NCI-H146 treated with DMSO at 0.1 percent for 48 hours (cell line): ENCODE data around the gene TIMM22.
"Not testable (repeated sequence)": the region's sequence is repeated elsewhere in the genome, so short reads cannot be mapped to it uniquely, and the experiment has no call there.

Experiments
- DNase-seq: peaks from one replicate; lab custom pipeline; 2025; ENCODE audit not compliant: unreplicated experiment; lab: John Stamatoyannopoulos, UW

The TIMM22 gene

DNA sequence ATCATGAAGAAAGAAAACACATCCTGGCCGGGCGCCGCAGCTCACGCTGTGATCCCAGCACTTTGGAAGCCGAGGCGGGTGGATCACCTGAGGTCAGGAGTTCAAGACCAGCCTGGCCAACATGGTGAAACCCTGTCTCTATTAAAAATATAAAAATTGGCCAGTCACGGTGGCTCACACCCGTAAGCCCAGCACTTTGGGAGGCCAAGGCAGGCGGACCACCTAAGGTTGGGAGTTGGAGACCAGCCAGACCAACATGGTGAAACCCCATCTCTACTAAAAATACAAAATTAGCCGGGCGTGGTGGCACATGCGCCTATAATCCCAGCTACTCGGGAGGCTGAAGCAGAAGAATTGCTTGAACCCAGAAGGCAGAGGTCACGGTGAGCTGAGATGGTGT lies 25.1 kb upstream of the TIMM22 start:
- DNase-seq, result not testable (repeated sequence)

DNA sequence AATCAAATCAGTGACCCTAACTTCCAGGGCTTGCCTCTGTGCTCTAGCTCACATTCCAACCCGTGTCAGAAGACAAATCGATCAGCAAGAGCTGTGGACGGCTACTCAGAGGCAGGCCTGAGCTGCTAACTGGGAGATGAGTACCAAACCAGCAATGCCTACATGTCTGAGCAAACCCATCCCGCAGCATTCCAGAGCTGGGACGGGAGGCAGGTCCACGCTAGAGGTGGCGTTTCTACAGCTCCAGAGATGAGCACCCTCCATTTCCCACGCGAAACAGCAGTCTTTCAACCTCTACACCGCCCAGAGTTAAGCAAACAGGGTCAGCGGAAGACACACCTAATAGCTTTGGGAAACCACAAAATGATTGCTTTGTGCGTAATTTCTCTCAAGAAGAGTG lies 23.9 kb upstream of the TIMM22 start:
- no peak for DNase-seq

DNA sequence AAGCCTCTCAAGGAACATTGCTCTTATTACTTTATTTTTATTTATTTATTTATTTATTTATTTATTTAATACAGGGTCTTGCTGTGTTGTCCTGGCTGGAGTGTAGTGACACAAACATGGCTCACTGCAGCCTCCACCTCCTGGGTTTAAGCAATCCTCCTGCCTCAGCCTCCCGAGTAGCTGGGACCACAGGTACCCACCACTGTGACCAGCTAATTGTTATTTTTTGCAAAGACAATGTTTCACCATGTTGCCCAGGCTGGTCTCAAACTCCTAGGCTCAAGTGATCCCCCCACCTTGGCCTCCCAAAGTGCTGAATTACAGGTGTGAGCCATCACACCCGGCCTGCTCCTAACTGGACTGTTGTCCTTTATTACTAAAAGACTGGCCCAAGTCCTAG lies 22.2 kb upstream of the TIMM22 start:
- not testable (repeated sequence) for DNase-seq

DNA sequence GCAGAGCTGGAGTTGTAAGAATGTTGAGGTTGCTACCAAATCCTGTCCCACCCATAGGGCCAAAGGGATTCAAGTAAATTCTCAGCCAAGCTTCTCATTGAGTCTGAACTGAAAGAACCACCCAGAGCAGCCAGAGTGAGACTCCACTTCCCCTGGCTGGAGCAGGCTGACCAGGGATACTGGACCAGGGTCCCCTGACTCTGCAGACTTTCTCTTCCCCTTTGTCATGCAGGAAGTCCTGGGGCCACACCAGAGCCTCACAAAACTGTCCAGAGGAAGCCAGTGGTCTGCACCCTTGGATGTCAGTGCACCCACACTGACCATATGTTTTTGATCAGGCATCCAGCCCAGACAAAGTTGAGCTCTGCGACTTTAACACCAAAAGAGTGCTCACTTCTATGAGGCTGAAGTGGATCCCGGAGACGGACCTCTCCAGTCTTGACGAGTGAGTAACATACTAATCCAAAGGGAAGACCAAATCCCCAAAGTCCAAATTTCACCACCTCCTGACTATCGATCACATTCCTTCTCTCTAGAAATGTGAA lies 21.5 kb upstream of the TIMM22 start:
- DNase-seq, result no peak

DNA sequence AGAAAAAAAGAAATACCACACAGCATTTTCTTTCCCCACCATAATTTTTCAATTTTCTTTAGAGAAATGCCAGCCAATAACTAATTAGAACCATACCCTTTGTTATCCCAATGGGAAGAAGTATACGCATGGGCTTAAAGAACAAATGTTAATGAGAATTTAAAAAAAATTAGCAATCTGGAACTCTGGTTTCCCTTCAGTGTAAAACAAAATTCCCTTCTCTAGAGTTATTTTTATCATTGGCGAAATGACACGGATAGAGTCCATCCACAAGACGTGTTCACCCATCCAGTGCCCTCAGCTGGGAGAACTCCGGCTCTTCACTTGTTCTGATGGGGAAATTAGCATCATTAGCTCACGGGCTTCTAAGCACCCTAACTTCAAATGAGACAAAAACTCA lies 20.6 kb upstream of the TIMM22 start:
- no peak for DNase-seq

DNA sequence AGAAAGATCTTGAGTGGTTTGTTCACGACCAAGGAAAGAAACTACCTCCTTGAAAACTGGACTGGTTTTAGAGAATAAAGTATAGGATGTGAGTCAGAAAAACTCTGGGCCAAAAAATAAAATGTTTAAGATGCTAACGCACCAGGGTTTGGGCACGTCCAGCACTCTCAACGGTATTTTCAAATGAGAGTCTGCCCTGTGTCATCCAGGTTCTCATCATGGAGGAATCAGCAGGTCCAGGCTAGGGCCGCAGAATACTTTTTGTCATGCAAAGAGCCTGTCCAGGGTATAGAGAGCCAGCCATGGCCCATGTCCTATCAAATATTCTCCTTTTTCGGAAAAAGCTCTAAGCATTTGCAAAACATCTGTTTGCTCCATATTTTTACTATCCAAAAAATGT lies 19.8 kb upstream of the TIMM22 start:
- no peak for DNase-seq

DNA sequence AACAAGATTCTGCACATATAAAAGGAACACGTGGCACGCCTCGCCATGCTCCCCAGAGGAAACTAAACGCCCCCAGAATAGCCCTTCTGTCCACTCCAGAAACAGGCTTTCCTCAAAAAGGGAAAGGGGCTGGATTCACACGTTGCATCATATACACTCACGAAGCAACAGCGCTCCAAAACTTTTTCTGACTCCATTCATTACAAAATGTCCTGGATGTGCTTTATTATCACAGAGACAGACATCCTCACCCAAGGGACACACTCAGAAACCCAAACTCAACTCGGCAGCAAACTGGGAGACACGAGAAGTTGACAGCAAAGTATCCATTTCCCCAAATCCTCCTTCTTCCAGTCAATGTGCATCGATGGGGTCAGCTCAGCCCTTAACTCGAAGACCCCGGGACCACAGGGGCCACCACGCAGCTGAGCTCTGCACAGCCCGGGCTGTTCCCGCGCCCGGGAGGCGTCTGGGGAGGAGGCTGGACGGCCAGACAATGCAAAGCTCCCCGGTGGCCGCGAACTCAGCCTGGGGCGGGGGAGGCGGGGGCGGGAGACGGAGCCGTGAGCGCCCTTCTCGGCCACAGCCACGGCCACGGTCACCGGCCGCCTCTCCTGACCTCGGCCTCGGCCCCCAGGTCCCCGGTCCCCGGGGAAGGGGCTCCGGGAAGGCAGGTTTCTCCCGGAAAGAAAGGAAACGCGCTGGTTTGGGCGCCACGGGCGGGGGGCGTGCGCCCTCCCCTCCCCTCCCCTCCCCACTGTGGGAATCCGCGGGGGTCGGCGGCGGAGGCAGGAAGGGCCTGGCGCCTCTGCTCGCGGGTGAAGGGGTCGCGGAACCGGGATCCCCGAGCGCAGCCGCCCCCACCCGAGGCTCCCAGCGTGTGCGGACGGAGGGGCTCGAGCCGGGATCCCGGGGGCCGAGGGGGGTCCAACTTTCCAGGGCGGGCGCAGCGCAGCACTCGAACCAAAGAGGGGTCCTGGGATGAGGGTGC lies 18.5 kb upstream of the TIMM22 start:
- DNase-seq, result peak; percentile 8

DNA sequence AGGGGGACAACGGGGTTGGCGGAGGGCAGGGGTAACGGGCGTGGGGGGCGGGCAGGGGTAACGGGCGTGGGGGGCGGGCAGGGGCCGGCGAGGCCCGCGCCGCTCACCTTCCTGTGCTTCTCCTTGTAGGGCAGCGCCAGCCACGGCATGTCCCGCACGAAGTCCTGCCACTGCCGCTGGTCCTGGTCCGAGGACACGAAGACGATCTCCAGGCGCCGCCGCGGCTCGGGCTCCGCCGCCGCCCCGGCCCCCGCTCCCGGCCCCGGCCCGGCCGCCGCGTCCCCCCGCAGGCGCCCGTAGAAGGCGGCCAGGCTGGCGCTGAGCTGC lies 17.8 kb upstream of the TIMM22 start:
- no peak for DNase-seq

DNA sequence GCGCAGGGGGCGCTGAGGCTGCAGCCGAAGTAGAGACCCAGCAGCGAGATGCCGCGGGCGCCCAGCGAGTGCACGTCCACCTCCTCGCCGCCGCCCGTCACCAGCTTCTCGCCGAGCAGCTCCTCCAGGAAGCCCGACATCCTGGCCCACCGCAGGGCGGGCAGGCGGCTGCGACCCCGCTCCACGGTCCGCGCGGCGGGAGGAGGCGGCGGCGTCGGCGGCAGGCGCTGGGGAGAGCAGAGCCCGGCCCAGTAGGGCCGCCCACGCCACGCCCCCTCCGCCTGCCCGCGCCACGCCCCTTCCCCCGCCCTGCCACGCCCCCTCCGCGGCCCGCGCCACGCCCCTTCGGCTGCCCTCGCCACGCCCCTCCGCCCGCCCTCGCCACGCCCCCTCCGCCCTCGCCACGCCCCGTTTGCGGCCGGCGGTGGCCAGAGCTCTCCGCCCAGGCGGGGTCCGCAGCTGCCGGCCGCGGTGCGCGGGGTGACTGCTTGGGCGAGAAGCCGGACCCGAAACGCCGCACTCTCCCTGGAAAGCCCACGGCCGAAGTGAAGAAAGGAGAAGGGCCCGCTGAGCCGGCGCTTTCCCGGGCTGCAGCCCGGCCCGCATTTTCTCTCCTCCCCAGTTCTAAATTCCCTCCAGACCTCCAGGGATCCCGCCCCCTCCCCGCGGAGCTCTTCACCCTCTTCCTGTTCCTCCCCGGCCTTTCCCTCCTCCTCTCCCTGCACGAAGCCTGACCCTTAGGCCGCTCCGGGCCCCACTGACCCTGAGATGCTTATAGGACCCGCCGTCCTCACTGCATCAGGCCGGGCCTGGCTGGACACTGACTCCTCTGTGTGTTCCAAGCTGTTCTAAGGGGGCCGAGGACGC lies 17.2 kb upstream of the TIMM22 start, which contains the start of gene NXN:
TSS of gene NXN (minus strand) at position 238 of the 867 bp plus-strand sequence.
- DNase-seq, result peak; percentile 78

DNA sequence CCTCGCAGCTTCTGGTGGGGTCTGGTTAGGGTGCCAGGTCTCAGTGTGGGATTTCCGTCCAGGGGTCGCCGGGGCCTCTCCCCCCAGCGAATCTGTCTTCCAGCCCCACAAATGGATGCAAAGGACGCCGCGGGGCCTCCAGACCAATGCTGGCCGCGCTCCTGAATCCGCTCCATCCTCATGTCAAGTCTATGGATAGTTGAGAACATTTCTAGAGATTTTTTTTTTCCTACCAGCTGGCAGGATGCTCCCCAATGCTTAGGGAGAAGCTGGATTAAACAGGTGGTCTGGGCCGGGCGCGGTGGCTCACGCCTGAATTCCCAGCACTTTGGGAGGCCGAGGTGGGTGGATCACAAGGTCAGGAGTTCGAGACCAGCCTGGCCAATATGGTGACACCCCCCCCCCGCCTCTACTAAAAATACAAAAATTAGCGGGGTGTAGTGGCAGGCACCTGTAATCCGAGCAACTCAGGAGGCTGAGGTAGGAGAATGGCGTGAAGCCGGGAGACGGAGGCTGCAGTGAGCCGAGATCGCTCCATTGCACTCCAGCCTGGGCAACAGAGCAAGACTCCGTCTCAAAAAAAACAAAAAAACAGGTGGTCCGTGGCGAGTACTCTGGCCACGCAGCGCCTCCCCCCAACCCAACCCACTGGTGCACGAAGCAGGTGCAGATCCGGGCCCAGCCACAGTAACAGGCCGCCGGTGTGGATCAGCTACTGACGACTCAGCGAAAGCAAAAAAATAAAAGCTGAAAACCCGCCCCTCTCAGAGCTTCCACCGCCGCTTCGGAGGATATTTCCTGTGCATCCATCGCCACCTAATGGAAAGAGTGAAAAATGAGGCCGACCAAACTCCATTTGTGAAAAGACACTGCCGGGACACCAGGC lies 16.3 kb upstream of the TIMM22 start:
- peak; percentile 84 for DNase-seq

DNA sequence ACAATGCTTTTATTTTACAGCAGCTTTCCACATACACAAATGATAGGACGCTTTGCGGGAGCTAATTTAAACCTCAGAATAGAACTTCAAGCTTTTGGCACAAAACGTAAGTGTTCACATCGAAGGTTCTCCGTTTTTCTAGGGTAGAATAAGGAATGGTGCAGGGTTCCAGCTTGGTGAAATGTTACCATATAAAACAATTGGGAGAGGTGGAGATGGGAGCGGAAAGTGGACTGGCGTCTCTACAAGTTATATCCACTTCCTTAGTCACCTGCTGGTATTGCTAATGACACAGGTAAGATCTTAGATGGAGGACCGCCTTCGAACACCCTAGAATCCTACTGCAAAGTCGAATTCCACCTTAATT lies 15.7 kb upstream of the TIMM22 start:
- no peak for DNase-seq

DNA sequence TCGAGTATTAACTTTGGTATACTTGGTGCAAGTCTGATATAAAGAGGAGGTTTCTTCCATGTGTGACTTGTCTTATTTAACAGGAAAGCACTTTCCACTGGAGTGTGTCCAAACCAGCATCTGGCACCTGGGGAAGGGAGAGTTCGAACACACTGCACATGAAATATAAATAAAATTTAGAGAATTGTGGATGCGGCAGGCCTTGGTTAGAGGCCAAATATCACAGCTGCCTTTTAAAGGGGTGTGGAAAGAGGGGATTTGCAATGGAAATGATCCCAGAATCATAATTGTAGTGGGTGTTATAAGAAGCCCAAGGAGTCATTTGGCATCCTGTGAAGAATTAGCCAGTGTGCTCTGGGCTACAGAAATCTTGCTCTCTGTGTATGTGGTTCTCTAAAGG lies 13.0 kb upstream of the TIMM22 start:
- no peak for DNase-seq

DNA sequence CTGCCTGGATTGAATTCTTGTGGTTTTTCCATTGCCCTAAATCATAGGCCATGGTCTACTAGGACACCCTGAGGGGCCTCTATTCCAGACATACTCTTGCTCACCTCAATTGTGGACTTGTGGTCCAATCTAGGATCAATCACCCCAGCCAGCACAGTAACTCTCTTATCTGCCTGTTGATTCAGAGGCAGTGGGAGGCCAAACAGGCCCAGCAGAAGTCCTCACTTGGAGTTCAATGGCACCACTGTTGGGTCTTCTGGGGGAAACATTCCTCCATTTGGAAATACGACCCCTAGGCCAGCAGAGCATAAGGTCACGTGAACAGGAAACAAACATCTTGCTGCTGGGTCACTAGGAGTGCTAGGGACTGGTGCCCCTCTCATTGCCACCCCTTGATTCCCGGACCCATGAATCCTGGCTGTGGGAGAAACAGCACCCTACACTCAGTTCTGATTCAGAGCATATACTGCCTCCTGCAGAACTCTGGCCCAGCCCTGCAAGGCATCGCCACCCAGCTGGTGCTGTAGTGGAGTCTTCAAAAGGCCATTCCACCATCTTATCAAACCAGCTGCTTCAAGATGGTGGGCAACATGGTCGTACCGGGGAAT lies 10.5 kb upstream of the TIMM22 start:
- no peak for DNase-seq

DNA sequence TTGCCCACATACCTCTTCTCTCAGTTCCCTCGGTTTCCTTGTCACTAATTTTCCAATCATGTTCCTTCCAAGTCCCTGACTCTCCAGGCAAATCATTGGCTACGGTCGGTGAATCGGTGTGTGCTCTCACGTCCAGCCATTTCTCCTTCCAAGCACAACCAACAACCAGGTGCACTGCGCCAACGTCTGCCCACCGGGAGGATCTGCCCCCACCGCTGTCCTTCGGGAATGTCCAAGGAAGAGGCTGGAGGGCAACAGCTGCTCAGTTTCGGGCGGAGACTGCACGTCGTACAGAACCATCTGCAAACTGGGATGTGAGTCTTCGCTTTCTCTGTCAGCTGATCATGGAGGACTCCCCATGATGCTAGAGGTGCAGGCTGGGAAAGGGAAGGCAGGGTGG lies 9.0 kb upstream of the TIMM22 start:
- no peak for DNase-seq

DNA sequence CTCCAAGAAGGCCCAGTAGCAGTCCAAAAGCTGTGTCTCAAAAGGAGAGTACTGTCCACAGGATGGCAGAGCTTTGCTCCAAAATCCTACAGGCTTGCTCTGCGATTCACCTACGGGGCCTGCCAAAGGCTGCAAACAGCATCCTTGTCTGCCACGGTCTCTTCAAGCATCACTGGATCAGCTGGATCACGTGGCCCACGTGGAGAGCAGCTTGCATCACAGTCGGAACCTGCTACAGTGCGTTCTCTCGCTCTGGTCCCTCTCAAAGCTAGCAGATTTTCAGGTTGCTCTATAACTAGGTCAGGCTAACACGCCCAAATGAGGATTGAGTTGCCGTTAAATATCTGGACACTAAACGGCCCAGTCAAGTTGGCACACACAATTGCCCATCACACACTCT lies 8.4 kb upstream of the TIMM22 start:
- DNase-seq, result no peak

DNA sequence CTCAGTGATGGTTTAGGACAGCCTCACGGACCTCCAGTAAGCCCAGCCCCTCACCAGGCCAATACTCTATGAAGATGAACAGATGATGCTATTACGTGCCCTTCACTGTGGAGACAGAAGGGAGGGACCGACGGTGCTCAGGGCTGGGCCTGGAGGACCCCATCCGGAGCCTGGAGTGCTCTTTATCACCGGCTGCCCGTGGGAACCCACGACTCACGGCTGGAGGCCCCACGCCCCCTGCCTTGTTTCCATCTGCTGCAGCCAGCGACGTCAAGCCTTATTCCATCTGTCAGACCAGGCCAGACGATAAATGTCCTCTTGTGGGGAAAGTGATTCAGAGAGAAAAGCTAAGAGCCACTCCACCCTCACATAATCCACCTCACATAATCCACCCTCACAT lies 4.0 kb upstream of the TIMM22 start:
- no peak for DNase-seq

DNA sequence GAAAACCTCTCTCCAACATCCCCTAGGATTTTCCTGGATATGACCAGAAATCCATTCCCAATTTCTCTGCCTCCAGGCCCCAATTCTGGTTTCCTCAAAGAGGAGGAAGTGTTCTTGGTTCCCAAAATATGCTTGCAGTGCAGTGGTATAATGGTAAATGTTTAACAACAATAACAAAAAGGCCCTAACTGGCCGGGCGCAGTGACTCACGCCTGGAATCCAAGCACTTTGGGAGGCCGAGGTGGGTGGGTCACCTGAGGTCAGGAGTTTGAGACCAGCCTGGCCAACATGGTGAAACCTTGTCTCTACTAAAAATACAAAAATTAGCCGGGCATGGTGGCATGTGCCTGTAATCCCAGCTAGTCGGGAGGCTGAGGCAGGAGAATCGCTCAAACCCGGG lies 1.6 kb upstream of the TIMM22 start:
- not testable (repeated sequence) for DNase-seq

DNA sequence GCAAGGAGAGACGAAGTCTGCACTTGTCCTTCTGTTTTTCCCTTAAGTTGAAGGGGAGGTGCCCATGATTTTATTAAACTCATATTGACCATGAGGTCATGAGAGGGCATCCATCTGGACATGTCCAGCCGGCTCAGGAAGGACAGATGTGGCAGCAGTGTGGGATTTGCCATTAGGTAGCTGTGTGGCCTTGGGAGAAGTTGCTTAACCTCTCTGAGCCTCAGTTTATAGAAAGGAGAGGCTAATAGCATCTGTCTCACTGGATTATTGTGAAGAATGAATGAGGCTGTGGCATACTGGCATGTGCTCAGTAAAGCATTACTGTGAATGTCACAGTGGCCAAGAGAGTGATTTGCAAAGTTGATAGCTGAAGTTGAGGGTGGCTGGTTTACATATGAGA lies 1.2 kb downstream of the TIMM22 start:
- no peak for DNase-seq

DNA sequence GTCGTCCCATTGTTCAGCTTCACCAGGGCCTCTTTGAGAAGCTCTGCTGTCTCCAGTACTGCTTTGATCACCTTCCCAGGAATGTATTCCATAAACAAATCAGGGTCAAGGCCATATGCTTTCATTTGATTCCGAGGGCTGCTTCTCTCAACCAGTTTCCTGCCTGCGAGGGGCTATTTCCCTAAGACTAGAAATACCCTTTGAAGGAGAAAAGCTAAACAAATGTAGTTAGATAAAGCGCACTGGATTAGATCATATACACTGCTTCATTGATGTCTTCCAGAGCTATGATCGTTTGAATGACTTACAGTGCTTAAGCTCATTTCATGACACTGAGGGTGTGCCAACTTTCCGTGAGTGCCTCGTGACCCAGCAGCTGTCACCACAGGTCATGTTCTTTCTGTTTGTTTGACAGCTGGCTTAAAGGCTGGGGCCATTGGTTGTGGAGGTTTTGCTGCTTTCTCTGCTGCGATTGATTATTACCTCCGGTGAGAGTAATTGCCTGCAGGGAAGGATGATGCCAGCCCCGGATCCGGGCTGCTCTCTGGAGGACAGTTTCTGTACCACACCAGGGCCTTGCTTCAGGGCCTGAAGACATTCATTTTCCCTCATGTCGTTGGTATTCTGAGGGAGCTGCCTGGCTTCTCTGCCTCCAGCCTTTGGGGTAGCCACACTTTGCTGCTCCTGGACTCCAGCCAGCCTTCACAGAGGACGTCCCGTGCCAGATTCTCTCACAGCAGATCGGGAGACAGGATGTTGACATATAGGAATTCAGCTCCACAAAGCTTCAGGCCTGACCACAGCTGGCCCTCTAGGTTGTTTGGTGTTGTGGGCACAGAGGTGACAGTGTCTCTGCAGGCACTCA lies 3.9 kb downstream of the TIMM22 start:
- DNase-seq, result no peak
